IMR-90 (cell line): ENCODE results near the gene SPG11. TPM values are rescaled to one million over a fixed set of nuclear protein-coding genes. Genes with fewer than 3 reads are reported as not detected.

Experiments used
- ATAC-seq: fragments of 200-7000 bp; cut with Tn5 transposase; 2 replicates; pipeline ENCODE4 v1.9.1; 2020; ENCODE audit warnings: low read depth, mild to moderate bottlenecking, moderate library complexity
- BruUV-seq: library from RNA; stranded (reverse); fragments of 400-500 nt; replicated peaks from 2 replicates; lab custom pipeline; 2021; lab: Mats Ljungman, UMichigan
- CTCF ChIA-PET: fragments of 300-600 bp; formaldehyde crosslinking; extraction: SDS; loops from one replicate; lab custom pipeline; 2021; ENCODE audit warnings: antibody characterized with exemption; lab: Yijun Ruan, JAX
- POLR2A ChIA-PET: fragments of 300-600 bp; sonication (Branson Sonifier 250); formaldehyde crosslinking; loops from one replicate; lab custom pipeline; 2022; ENCODE audit warnings: antibody characterized with exemption; ENCODE audit not compliant: unreplicated experiment; lab: Charles Lee
- DNase-seq: peaks from one replicate; pipeline ENCODE4 v3.0.0; 2013
- H2AFZ ChIP-seq: replicated peaks from 2 replicates; pipeline ENCODE3; 2013; ENCODE audit warnings: low read length, mild to moderate bottlenecking; ENCODE audit not compliant: poor library complexity
- H2AK5ac ChIP-seq: 2 replicates; pipeline ENCODE4 v1.6.1; 2013; ENCODE audit warnings: low read depth, low read length, inconsistent platforms
- H2AK9ac ChIP-seq: replicated peaks from 2 replicates; pipeline ENCODE3; 2013; ENCODE audit warnings: mild to moderate bottlenecking, low read depth, low read length, moderate library complexity; ENCODE audit not compliant: poor library complexity
- H2BK120ac ChIP-seq: 2 replicates; pipeline ENCODE4 v1.6.1; 2013; ENCODE audit warnings: low read depth, low read length, inconsistent platforms
- H2BK15ac ChIP-seq: 3 replicates; pipeline ENCODE4 v1.6.1; 2013; ENCODE audit warnings: low read depth, low read length, inconsistent platforms
- H2BK20ac ChIP-seq: 2 replicates; pipeline ENCODE4 v1.6.1; 2013; ENCODE audit warnings: low read depth, mild to moderate bottlenecking, inconsistent platforms, low read length, moderate library complexity
- H2BK5ac ChIP-seq: 2 replicates; pipeline ENCODE4 v1.6.1; 2013; ENCODE audit warnings: mild to moderate bottlenecking, low read depth, low read length, inconsistent platforms; ENCODE audit not compliant: poor library complexity, severe bottlenecking
- H3K14ac ChIP-seq: replicated peaks from 2 replicates; pipeline ENCODE4 v1.6.1; 2013; ENCODE audit warnings: low read depth, low read length, inconsistent platforms
- H3K18ac ChIP-seq: 2 replicates; pipeline ENCODE4 v1.6.1; 2013; ENCODE audit warnings: low read depth, low read length, control low read depth
- H3K23ac ChIP-seq: 2 replicates; pipeline ENCODE4 v1.6.1; 2013; ENCODE audit warnings: low read depth, low read length, inconsistent platforms
- H3K27ac ChIP-seq: 2 replicates; pipeline ENCODE4 v1.5.1; 2013; ENCODE audit warnings: mild to moderate bottlenecking, control low read depth, low read length; ENCODE audit not compliant: insufficient read depth
- H3K27me3 ChIP-seq: 2 replicates; pipeline ENCODE4 v1.6.1; 2013; ENCODE audit warnings: low read length; ENCODE audit not compliant: control insufficient read depth, insufficient read depth
- H3K36me3 ChIP-seq: 2 replicates; pipeline ENCODE4 v1.6.1; 2013; ENCODE audit warnings: low read length, mixed read lengths; ENCODE audit not compliant: control insufficient read depth, insufficient read depth
- H3K4ac ChIP-seq: 2 replicates; pipeline ENCODE4 v1.6.1; 2013; ENCODE audit warnings: low read depth, low read length, inconsistent platforms
- H3K4me1 ChIP-seq: 2 replicates; pipeline ENCODE4 v1.6.1; 2013; ENCODE audit warnings: low read length, mixed read lengths; ENCODE audit not compliant: control insufficient read depth, insufficient read depth
- H3K4me2 ChIP-seq: 2 replicates; pipeline ENCODE4 v1.6.1; 2013; ENCODE audit warnings: low read depth, mild to moderate bottlenecking, control low read depth, low read length, moderate library complexity
- H3K4me3 ChIP-seq: 2 replicates; pipeline ENCODE4 v1.5.1; 2013; ENCODE audit warnings: low read depth, mild to moderate bottlenecking, control low read depth, low read length, moderate library complexity; ENCODE audit not compliant: insufficient read depth
- H3K56ac ChIP-seq: 2 replicates; pipeline ENCODE4 v1.6.1; 2013; ENCODE audit warnings: low read length, inconsistent platforms; ENCODE audit not compliant: insufficient read depth; ENCODE audit errors: extremely low read depth
- H3K79me1 ChIP-seq, 2 experiments: 2 replicates each; pipeline ENCODE4 v1.6.1; 2013; ENCODE audit warnings: low read length in 2 of 2, inconsistent platforms in 1 of 2, low read depth in 1 of 2
- H3K9ac ChIP-seq: 2 replicates; pipeline ENCODE4 v1.6.1; 2013; ENCODE audit warnings: low read depth, low read length, control low read depth
- H3K9me1 ChIP-seq: 2 replicates; pipeline ENCODE4 v1.6.1; 2013; ENCODE audit warnings: low read length, inconsistent platforms; ENCODE audit not compliant: insufficient read depth
- H3K9me3 ChIP-seq: 2 replicates; pipeline ENCODE4 v1.6.1; 2013; ENCODE audit warnings: low read length; ENCODE audit not compliant: control insufficient read depth, insufficient read depth
- H4K20me1 ChIP-seq: 2 replicates; pipeline ENCODE4 v1.6.1; 2013; ENCODE audit warnings: low read length, inconsistent platforms; ENCODE audit not compliant: insufficient read depth
- H4K5ac ChIP-seq: 2 replicates; pipeline ENCODE4 v1.6.1; 2013; ENCODE audit warnings: mild to moderate bottlenecking, low read depth, low read length, control low read depth
- H4K8ac ChIP-seq, 2 experiments: 2 replicates each; pipeline ENCODE4 v1.6.1; 2013; ENCODE audit warnings: low read depth in 2 of 2, low read length in 2 of 2, control low read depth in 1 of 2, inconsistent platforms in 1 of 2
- H4K91ac ChIP-seq: 2 replicates; pipeline ENCODE4 v1.6.1; 2013; ENCODE audit warnings: low read depth, low read length, inconsistent platforms; ENCODE audit not compliant: insufficient read depth
- BHLHE40 ChIP-seq: fragments of 150-350 bp; IDR thresholded peaks from 2 replicates; pipeline ENCODE4 v1.6.1; 2016; ENCODE audit warnings: mild to moderate bottlenecking, low read depth, low read length
- CHD1 ChIP-seq: IDR thresholded peaks from 2 replicates; pipeline ENCODE4 v1.6.1; 2012; ENCODE audit warnings: low read depth, low read length, improper control_type of control experiment
- FOS ChIP-seq: fragments of 150-350 bp; IDR thresholded peaks from 2 replicates; pipeline ENCODE4 v1.6.1; 2016; ENCODE audit warnings: low read depth, low read length
- MAFK ChIP-seq: IDR thresholded peaks from 2 replicates; pipeline ENCODE4 v1.6.1; 2012; ENCODE audit warnings: low read depth, low read length, improper control_type of control experiment
- MAZ ChIP-seq: IDR thresholded peaks from 2 replicates; pipeline ENCODE4 v1.6.1; 2012; ENCODE audit warnings: low read depth, mild to moderate bottlenecking, low read length, improper control_type of control experiment, moderate library complexity, borderline replicate concordance
- NFE2L2 ChIP-seq: fragments of 150-350 bp; IDR thresholded peaks from 2 replicates; pipeline ENCODE4 v1.6.1; 2016; ENCODE audit warnings: low read depth, mild to moderate bottlenecking, low read length
- RAD21 ChIP-seq: IDR thresholded peaks from 2 replicates; pipeline ENCODE4 v1.6.1; 2012; ENCODE audit warnings: low read length, improper control_type of control experiment
- SMC3 ChIP-seq: fragments of 150-350 bp; IDR thresholded peaks from 2 replicates; pipeline ENCODE4 v1.6.1; 2016; ENCODE audit warnings: low read depth, mild to moderate bottlenecking, antibody characterized with exemption, low read length, moderate library complexity
- WGBS, 2 experiments: methylation state at CpG; one replicate each; pipeline versions ENCODE4 v1.1.5 to v1.1.7; 2013; ENCODE audit warnings: missing lambda C conversion rate in 2 of 2; ENCODE audit not compliant: insufficient read length in 1 of 2; ENCODE audit errors: extremely low coverage in 2 of 2; 5-methylcytosine and 5-hydroxymethylcytosine counted together
- dilution Hi-C: fragments of 300-500 bp; cut with HindIII; formaldehyde crosslinking; loops from one replicate; pipeline ENCODE4 v1.14.3; 2018; ENCODE audit warnings: low sequenced_read_pairs; ENCODE audit not compliant: unreplicated experiment
- in situ Hi-C: fragments of 300-500 bp; cut with MboI; formaldehyde crosslinking; loops from 3 replicates; pipeline ENCODE4 v1.14.3; 2019; ENCODE audit warnings: low sequenced_read_pairs, inconsistent platforms, mixed read lengths
- intact Hi-C: fragments of 100-400 bp; cut with micrococcal nuclease; formaldehyde crosslinking; loops from 2 replicates; pipeline ENCODE4 v1.10.0; 2022
- polyA plus RNA-seq, 3 experiments: library from polyadenylated mRNA; depleted of rRNA; stranded (reverse); fragments of >200 nt; gene quantifications; 2 replicates each; pipeline ENCODE4 v1.2.3, GENCODE V29; 2012; ENCODE audit warnings: low replicate concordance in 1 of 3
- total RNA-seq: library from RNA; depleted of rRNA; stranded (reverse); fragments of >200 nt; gene quantifications from 2 replicates; pipeline ENCODE4 v1.2.3, GENCODE V29; 2012
- TF ChIP-seq, protein P1 (sequence below): fragments of 150-350 bp; IDR thresholded peaks from 2 replicates; pipeline ENCODE4 v1.6.1; 2017; ENCODE audit warnings: mild to moderate bottlenecking, antibody characterized with exemption, low read length, low read depth

Gene SPG11
- total and polyA plus RNA-seq, 2 of the 4 experiments (the other 2 are of a cell fraction) = 30.8 to 32.6 TPM

DNA sequence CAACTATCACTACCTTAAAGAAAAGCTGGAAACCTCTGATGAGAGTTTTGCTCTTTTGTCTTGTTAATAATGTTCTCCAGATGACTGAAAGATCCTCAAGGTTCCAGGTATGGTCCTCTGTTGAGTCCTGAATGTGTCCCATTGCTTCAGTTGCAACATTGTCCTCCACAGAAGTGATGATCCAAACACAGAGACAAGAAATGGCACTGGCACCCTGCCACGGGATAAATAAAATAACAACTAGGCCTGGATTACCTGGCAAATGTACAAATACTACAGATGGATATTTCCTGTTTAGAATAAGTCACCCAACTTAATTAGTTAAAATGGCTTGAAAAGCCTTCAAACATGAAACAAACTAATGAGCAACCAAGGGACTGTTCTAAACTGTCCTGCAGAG lies 68.2 kb downstream of the SPG11 start:
- no peak overlapping the region for H3K4me3 ChIP-seq
- no peak overlapping the region for H4K5ac ChIP-seq
- in situ Hi-C loops = no loop called here
- no peak overlapping the region for H2BK20ac ChIP-seq
- no peaks in the 10 kb centered on the region for H3K27me3 ChIP-seq
- H3K27ac ChIP-seq = no peak overlapping the region
- ATAC-seq (peak; percentile 25), DNase-seq (no peak)
- no peak overlapping the region for H3K18ac ChIP-seq
- H3K4ac ChIP-seq = no peak overlapping the region
- H2BK5ac ChIP-seq = no peak overlapping the region
- peaks cover 39% of the 10 kb centered on the region for H3K36me3 ChIP-seq
- no peak overlapping the region for H4K8ac ChIP-seq
- dilution Hi-C loops = no loop called here
- H2BK120ac ChIP-seq = no peak overlapping the region
- H2AFZ ChIP-seq = no peak overlapping the region
- POLR2A ChIA-PET = no interaction called here
- no peak overlapping the region for H4K91ac ChIP-seq
- TF ChIP-seq CHD1 (no peak), BHLHE40 (no peak), MAZ (no peak), FOS (no peak), SMC3 (no peak), RAD21 (no peak), NFE2L2 (no peak), MAFK (no peak)
- TF ChIP-seq, protein P1, sequence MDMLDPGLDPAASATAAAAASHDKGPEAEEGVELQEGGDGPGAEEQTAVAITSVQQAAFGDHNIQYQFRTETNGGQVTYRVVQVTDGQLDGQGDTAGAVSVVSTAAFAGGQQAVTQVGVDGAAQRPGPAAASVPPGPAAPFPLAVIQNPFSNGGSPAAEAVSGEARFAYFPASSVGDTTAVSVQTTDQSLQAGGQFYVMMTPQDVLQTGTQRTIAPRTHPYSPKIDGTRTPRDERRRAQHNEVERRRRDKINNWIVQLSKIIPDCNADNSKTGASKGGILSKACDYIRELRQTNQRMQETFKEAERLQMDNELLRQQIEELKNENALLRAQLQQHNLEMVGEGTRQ = no peak
- intact Hi-C loops = no loop called here
- H3K56ac ChIP-seq = no peak overlapping the region
- H3K9ac ChIP-seq = no peak overlapping the region
- BruUV-seq = no TSS peak
- H2AK5ac ChIP-seq = no peak overlapping the region
- H4K20me1 ChIP-seq = no peaks in the 10 kb centered on the region
- no peak overlapping the region for H2BK15ac ChIP-seq
- peaks cover 8% of the 10 kb centered on the region for H3K4me1 ChIP-seq
- no peak overlapping the region for H3K4me2 ChIP-seq
- no CpG with 5 or more reads among the region's 1 CpG for WGBS, 2 experiments
- H3K14ac ChIP-seq = no peak overlapping the region
- peaks cover 12% of the 10 kb centered on the region for H3K9me1 ChIP-seq
- H3K79me1 ChIP-seq = no peaks in the 10 kb centered on the region
- no peak overlapping the region for H2AK9ac ChIP-seq
- CTCF ChIA-PET = no interaction called here
- no peaks in the 10 kb centered on the region for H3K9me3 ChIP-seq
- 0 out of 2 replicates have a peak overlapping the region, but pooled peaks have one; percentile 40 for H3K23ac ChIP-seq
